HG02884 (cell line): ENCODE results near the gene GRM5.

Experiments used
- ATAC-seq: cut with Tn5 transposase; IDR thresholded peaks from one replicate; pipeline ENCODE4 v1.9.1; 2021; ENCODE audit warnings: mild to moderate bottlenecking, moderate library complexity; ENCODE audit not compliant: unreplicated experiment

The GRM5 gene

DNA sequence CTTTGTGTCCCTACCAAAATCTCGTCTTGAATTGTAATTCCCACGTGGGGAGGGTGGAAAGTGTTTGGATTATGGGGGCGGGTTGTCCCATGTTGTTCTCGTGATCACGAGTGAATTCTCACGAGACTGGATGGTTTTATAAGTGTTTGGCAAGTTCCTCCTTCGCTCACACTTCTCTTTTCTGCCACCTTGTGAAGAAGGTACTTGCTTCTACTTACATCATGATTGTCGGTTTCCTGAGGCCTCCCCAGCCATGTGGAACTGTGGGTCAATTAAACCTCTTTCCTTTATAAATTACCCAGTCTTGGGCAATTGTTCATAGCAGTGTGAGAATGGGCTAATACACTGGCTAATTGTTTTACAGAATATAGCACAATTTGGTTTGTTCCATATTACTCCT, 326.3 kb downstream of the GRM5 start:
- no peak for ATAC-seq

DNA sequence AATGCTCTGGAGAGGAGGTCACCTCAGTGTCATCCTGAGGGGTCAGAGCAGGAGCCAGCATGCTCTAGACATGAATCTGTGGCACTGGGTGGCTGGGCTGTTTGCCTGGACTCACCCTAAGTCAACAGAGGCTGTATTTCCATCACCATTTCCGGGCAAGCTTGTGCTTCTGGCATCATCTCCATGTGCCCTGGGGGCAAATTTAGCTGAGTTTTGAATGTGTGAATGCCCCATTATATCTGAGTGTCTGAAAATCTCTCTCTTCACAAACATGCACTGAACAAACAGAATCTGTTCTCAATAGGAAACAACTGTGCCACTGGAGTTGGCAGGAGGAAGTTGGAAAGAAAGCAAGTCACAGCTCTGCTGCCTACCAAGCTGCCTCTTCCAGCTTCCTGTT, 356.2 kb downstream of the GRM5 start:
- ATAC-seq, result no peak

DNA sequence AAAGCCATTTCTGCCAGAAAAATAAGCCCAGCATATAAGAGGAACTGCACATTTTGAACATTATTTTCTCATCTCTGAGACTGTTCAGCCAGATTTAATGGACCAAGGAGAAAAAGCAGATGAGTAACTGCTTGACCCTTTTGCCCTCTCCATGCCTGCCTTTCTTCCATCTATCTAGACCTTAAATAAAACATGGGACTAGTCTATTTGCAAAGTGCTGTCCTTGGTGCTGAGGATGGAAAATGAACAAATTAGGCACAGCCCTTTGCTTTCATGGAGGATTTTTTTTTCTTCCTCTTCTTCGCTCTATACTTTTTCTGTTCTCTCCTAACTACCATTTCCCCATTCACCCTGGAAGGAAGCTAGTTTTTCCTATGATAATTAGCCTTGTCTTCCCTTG, 361.3 kb downstream of the GRM5 start:
- no peak for ATAC-seq

DNA sequence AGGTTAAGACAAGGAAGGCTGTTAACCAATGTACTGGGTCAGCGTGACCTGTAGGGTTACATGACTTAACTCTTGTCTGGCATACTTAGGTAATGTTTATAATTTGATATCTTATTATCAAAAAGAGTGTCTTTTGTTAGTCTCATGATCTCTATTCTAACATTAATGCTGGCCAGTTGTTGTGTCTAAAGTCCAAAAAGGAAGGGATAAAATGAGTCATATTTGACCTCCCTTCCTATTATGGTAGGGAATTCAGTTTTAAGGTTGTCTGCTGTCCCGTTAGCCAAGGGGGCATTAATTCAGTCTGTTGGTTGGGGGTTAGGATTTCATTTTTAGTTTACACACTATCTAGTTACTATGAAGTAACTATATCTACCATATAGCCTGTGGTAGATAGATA, 364.0 kb downstream of the GRM5 start:
- no peak for ATAC-seq

DNA sequence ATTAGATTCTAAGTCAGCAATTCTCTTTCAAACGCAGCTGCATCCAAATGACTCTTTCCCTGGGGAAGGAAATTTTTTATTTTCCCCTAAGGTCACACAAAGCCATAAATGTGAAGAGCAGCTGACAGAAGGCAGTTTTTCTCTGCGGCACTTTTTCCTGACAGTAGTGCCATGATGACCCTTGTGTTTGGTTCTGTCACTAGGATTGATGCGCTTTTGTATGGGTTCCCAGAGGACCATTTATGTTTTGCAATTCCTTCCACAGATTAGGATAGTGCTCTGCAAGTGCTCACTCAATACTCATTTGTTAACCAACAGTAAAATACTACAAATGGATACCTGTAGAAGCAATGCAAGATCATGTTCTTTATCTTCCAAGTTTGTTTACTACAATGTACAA, 368.6 kb downstream of the GRM5 start:
- no peak for ATAC-seq

DNA sequence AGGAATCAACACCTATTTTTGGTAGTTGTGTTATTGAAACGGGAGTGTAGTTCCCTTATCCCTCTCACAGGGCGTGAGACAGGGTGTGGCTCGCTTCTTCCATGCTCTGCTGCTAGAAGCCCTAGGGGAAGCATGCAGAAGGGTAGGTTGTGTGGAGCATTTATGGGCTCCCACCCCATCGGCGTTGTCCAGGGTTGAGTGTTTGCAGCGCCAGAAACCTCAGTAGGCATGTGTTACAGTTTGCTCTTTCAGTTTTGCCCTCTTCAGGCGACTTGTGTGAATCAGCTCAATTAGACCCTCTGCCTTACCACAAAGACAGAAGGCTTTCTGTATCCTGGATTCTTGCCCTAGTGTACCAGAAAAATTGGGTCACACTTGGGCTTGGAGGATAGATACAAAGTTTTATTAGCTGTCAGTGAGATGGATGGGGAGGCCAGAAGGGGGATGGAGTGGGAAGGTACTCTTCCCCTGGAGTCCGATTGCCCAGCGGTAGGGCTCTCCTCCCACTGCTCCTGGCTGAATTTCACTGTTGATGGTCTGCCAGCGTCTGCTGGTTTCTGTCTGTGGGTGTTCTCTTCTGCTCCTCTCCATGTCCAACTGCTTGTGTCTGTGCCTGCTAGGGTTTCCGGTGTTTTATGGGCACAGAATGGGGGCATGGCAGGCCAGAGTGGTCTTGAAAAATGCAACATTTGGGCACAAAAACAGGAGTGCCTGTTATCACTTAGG, 369.9 kb downstream of the GRM5 start:
- ATAC-seq, result no peak

DNA sequence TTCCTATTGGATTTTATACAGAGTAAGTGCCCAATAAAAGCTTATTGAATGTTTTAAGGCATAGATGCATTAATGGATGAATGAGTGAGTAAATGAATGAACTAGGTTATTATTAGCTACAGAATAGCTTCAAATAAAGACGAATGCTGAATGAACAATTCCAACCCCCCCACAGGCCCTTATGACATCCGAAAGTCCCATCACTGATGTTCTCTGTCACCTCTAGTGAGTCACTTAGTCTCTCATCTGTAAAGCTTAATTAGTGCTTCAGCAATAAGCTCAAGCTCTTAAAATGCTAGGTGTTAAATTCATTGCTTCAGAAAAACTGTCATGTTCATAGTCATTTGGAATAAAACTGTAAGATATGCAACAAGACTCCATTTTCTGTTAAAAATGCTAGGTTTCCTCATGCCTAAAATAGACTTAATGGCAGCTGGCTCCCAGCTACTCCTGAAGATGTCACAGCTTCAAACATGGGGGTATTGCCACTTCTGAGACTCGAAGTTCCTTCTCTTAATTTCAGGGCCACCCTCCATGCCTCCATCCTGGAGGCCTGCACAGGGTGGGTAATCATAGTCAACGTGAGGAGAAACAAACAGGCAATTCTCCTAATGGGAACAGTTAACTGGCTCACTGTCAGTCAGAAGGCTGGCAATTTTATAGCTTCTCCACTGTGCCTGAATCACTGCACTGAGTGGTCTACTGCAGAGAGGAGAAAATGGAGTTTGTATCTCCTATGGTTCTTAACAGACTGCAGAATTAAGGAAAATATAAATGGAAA, 373.3 kb downstream of the GRM5 start:
- ATAC-seq, result no peak

DNA sequence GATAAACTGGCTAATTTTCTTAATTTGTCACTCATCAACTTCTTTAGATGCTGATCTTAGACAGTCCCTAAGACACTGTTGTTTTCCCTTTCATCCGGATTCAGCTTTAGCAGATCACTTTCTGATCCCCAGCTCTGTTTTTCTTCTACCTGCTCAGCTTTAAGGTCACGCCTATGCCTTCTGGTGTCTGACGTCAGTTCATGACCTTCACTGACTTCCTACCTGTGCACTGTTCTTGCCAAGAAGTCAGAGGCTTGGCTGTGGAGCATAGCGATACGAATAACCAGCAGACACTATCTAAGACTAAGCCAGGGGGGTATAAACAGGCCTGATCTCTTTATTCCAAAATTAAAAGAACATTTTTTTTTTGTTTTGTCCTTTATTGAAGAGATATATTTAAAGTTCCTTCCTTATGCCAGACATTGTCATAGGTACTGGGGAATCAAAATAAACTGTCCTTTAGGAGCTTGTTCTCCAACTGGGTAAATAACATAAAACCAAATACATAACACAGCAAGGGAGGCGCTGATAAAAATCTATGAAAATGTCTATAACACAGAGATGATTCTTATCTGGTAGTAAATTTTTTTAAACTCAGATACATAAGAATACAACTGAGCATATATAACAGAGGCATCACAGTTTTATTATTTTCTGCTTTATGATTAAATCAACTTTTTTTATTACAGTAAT, 376.1 kb downstream of the GRM5 start:
- no peak for ATAC-seq

DNA sequence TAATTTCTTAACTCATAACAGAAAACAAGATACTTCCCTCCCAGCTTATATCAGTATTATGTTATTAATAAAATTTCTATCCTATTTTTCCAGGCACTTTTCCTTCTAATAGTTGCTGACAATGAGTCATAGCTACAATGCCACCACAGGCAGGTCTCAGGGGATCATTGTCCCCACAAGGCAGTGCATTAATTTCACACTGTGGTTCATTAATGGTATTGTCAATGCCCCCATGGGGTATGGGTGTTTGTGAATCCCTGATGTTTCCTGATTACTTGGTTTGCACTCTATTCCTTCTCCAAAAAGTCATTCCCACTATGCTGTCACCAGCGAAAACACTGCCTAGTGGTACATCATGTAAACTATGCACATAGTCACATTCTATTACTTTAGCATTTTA, 382.8 kb downstream of the GRM5 start:
- ATAC-seq, result no peak

DNA sequence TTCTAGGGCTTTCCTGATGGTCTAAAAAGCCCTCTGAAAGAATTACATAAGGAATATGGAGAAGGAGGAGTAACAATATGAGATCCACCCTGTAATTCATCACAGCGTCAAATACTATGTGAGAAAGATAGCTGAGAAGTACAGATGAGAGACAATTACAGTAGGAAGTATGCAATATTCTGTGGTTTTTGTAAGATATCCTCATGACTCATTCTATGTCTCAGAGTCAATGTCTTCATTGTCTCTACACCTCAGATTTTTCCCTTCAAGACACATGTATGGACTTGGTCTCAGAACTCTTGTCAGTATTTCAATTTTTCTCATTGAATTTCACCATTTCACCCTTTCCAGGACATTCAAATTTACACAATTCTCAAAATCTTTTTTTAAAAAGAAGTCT, 385.0 kb downstream of the GRM5 start:
- no peak for ATAC-seq

DNA sequence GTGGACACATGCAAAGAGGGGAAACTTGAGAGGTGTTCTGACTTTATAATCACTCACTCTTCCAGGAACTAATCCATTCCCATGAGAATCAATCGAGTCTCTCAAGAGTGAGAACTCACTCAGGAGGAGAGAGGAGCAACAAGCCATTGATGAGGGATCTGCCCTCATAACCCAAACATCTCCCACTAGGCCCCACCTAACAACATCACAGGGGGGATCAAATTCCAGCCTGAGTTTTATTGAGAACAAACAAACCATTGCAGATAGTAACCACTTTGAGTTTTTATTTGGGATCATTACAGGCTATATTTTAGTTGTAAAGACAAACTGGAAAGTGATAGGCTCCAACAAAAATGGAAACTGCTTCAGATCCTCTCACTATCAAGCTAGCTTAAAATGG, 399.4 kb downstream of the GRM5 start:
- ATAC-seq, result no peak

DNA sequence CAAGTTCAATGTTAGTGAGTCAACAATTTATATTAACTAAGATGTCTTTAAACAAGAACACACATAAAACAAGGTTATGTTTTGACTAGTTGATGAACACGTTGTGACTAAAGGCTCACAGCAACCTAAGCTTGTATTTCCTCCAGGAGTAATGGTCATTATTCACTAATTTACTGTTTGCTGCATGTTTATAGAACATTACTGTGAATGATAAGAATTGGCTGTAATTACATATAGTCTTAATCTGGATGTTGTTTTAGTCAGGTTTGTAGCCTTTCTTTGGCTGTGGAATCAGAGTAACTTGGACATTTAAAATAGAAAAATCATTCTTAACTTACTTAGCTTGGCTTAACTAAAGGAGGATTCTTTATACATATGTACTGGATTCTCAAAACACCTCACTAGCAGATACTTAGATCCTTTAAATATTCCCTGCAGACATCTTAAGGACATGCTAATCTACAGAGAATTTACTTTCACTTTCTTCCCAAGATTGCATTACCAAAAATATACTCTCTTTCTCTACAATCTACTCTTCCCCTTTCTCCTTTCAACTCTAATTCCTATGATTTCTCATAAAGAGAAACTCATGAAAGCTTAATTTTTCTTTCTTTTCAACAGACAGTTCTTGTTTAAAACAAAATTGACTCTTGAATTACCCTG, 408.6 kb downstream of the GRM5 start:
- no peak for ATAC-seq

DNA sequence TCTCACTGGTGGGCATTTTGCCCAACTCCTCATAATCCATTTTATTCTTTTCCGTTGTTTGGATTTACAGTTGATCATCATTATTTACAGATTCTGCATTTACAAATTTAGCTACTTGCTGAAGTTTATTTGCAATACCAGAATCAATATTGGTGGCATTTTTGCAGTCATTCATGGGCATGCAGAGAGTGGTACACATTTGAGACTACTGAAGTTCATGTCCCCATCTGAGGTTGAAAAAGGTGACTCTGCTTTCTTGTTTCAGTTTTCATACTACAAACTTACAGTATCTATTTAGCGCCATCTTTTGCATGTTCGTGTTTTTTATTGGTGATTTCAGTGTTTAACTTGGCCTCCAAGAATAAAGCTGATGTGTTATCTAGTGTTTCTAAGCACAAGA, 409.5 kb downstream of the GRM5 start:
- ATAC-seq, result no peak

DNA sequence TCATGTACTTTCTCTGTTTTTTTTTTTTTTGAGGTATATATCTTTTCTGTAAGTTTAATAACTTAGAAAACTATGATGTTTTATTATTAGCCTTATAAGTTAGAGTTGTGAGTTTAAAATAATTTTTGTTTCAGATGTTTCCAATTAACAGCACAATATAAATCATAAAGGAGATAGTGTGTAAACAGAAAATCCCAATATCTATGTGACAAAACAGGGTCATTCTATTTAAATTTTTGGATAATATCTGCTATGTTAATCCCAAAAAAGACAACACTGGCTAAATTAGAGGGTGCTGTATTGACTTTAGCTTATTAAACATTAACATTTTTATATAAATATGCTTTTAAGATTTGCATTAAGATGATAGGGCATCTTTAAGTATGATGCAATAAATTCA, 410.1 kb downstream of the GRM5 start:
- no peak for ATAC-seq

DNA sequence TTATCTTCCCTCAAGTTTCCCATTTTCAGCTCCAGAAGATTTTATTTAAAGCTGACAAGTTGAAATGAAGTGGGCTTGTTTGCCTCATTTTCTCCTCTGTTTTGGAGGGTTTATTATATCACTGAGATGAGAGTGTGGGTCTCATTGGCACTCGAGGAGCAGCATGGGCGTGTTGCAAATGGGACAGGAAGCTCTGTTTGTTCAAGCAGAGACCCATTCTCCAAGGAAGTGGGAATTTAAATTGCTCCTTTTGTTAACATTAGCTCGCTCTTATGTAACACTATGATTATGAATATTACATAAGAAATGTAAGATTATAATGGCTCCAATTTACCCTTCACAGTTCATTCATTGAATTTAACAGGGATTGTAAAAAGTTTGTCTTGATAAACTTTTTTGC, 410.6 kb downstream of the GRM5 start:
- no peak for ATAC-seq

DNA sequence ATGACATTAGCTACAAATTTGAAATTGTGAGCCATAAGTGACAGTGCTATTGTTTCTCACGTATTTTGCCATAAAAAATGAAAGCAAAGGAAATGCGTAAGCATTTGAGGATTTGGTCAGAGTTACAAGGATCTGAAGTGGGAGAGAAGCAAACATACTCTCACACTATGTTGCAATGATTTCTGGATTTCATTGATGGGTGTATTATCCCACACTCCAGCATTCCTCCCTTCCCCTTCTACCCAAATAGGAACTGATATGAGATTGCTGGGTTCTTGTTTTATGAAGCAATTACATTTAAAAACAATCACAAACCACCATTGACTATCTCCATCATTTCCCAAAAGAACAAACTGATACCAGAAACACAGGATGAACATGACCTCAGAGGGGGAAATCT, 414.2 kb downstream of the GRM5 start:
- no peak for ATAC-seq

DNA sequence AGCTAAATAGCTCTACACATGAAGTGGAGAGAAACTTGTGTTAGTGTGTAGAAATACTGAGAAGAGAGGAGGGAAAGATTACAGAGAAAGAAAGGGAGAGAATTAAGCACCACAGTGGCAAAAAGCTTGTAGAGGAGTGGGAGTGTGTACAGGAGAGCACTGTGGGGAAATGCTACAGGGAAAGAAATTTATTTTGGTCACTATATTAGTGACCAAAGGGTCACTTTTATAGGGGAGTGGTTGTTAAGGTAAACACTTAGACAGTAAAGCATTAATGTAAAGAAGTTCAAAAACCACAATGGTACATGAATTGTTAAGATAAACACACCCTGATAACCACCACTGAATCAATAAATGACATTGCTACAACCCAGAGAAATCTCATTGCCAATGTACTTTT, 421.1 kb downstream of the GRM5 start:
- ATAC-seq, result no peak

DNA sequence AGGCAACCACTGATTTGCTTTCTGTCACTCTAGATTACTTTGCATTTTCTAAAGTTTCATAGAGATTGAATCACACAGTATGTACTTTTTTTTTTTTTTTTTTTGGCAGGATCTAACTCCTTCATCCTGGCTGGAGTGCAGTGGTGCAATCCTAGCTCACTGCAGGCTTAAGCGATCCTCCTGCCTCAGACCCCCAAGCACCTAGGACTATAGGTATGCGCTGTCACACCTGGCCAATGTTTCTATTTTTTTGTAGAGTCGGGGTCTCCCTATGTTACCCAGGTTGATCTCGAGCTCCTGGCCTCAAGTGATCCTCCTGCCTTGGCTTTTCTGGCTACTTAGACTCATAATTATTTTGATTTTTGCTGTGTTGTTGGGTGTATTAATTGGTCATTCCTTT, 433.6 kb downstream of the GRM5 start:
- ATAC-seq, result no peak

DNA sequence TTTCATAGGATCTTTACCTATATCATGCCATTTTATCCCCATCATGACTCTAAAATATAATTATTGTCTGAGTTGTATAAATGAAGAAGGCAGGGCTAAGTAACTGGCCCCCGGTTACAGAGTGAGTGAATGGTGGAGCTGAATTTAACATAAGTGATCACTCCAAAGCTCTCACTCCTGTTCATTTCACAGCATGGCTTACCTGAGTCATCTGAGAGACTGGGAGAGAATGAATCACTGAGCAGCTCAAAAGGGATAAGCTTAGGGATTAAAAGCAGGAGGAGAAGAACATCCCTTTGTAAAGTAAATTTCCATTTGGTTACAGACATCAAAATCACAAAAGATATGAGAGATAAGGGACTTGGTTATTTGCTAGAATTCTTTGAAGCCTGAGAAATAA, 434.3 kb downstream of the GRM5 start:
- no peak for ATAC-seq

DNA sequence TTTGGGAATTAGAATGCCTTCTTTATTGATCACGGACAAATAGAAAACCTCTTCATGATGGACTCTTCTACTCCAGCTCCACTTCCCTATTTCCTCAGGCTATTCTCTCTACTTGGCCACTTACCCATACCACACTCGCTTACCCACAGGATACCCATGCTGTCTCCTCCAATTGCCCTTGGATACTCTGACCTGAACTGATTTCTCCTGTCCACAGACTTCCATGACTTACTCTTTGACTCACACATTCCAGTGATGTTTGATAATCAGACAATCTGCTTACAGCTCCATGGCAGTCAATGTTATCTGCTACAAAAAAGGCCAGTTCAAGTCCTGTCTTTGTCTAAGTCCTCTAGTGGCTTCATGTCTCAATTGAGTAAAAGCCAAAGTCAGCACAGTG, 436.3 kb downstream of the GRM5 start:
- no peak for ATAC-seq

DNA sequence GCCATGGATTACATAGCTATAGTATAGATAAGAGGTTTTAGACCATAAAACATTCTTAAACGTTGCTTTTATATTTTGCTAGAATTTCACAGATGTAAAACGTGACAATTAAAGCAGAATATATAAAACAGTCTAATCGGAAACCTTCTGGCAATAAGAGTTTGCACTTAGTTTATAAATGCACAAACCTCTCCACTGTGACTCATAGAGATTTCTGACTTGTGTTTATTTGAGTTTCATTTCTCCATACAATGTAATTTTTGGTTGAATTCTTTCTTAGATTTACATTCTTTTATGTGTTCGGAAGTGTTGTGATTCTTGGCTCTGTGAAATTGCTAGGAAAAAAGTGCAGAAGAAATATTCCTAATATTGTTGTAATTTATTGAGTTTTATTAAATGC, 439.6 kb downstream of the GRM5 start:
- no peak for ATAC-seq

DNA sequence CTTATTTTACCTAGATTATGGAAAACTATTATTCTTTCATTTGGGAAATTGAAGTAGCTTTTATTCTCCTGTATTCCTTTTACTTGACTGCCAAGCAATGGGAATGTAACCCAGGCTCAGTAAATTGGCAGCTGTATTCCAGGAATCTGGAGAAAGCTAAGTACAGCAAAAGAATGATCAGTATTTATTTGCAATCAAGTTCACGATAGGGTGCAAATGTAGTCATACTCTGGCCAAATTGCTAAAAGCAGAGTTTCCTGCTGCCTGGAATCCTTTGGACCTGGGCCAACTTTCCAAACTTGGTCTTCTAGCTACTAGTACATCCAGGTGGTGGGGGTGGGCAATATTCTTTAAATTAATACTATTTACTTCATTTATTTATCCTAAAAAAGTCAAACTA, 442.3 kb downstream of the GRM5 start:
- no peak for ATAC-seq
